ENCODE measurements around the gene TDRD9. TPM values are rescaled to one million over a fixed set of nuclear protein-coding genes. Genes with fewer than 3 reads are reported as not detected.

TDRD9 gene
- total and polyA plus RNA-seq, 2 of the 4 experiments (the other 2 are of a cell fraction), result 0.07 to 0.18 TPM

- TF ChIP-seq USF2 (IDR thresholded peaks at IDR 0.05; ENCODE audit: low read depth, low read length) (no peak), FOS (IDR thresholded peaks at IDR 0.05; ENCODE audit: low read depth, low read length) (no peak), RAD21 (IDR thresholded peaks at IDR 0.05; ENCODE audit: low read length) (no peak)
Measured at GRCh38 chr14:103898204-103898603, 30.1 kb upstream of the TDRD9 start (continued).

GRCh38 chr14:103898711-103899110, 29.5 kb upstream of the TDRD9 start:
- H3K9me1 ChIP-seq (ENCODE audit: insufficient read depth, low read length), result no peaks in the 10 kb centered on the region
- H3K4me3 ChIP-seq (ENCODE audit: insufficient read depth, low read depth, low read length), result no peak overlapping the region
- dilution Hi-C loops (cut with HindIII; ENCODE audit: low sequenced_read_pairs, unreplicated experiment), result no loop called here
- ATAC-seq (ENCODE audit: low read depth) (no peak), DNase-seq (no peak)
- no peak overlapping the region for H3K9ac ChIP-seq (ENCODE audit: low read depth, low read length)
- in situ Hi-C loops (cut with MboI; ENCODE audit: low sequenced_read_pairs), result no loop called here
- intact Hi-C loops (cut with micrococcal nuclease), result no loop called here
- H3K79me1 ChIP-seq (ENCODE audit: low read depth in 1 of 2, low read length in 2 of 2), result no peaks in the 10 kb centered on the region
- H4K8ac ChIP-seq (ENCODE audit: low read depth in 2 of 2, low read length in 2 of 2), result no peak overlapping the region
- no peak overlapping the region for H4K5ac ChIP-seq (ENCODE audit: low read depth, low read length)
- no peak overlapping the region for H2AK5ac ChIP-seq (ENCODE audit: low read depth, low read length)
- no TSS peak for BruUV-seq (replicated peaks)
- H2AFZ ChIP-seq (replicated peaks; ENCODE audit: low read length, poor library complexity), result no peak overlapping the region
- H3K4ac ChIP-seq (ENCODE audit: low read depth, low read length), result no peak overlapping the region
- no peaks in the 10 kb centered on the region for H3K4me1 ChIP-seq (ENCODE audit: control insufficient read depth, insufficient read depth, low read length)
- 0 out of 2 replicates have a peak, but pooled peaks cover 2% of the 10 kb centered on the region for H3K9me3 ChIP-seq (ENCODE audit: control insufficient read depth, insufficient read depth, low read length)
- no peak overlapping the region for H3K27ac ChIP-seq (ENCODE audit: insufficient read depth, low read length)
- no peak overlapping the region for H2BK20ac ChIP-seq (ENCODE audit: low read depth, low read length)
- no peak overlapping the region for H3K18ac ChIP-seq (ENCODE audit: low read depth, low read length)
- no peak overlapping the region for H4K91ac ChIP-seq (ENCODE audit: insufficient read depth, low read depth, low read length)
- H3K36me3 ChIP-seq (ENCODE audit: control insufficient read depth, insufficient read depth, low read length), result no peaks in the 10 kb centered on the region
- H2BK5ac ChIP-seq (ENCODE audit: low read depth, low read length, poor library complexity, severe bottlenecking), result no peak overlapping the region
- no peak overlapping the region for H3K4me2 ChIP-seq (ENCODE audit: low read depth, low read length)
- ChIA-PET CTCF (interaction anchor here (1.2 kb wide), 1 partner anchor 15 kb away, joined by 5 read pairs; no protein-coding TSS in a partner anchor), POLR2A (ENCODE audit: unreplicated experiment) (no interaction called here)
- no peak overlapping the region for H3K56ac ChIP-seq (ENCODE audit: extremely low read depth, insufficient read depth, low read length)
- peaks cover 2% of the 10 kb centered on the region for H3K27me3 ChIP-seq (ENCODE audit: control insufficient read depth, insufficient read depth, low read length)
- H2BK120ac ChIP-seq (ENCODE audit: low read depth, low read length), result no peak overlapping the region
- no peaks in the 10 kb centered on the region; the same call in 1 of the 2 replicates for H4K20me1 ChIP-seq (ENCODE audit: insufficient read depth, low read length)
- no CpG with 5 or more reads among the region's 9 CpGs for WGBS, 2 experiments (ENCODE audit: extremely low coverage in 2 of 2, insufficient read length in 1 of 2)
- H2BK15ac ChIP-seq (ENCODE audit: low read depth, low read length), result no peak overlapping the region
- no peak overlapping the region for H2AK9ac ChIP-seq (replicated peaks; ENCODE audit: low read depth, low read length, poor library complexity)
- no peak overlapping the region for H3K23ac ChIP-seq (ENCODE audit: low read depth, low read length)
- H3K14ac ChIP-seq (replicated peaks; ENCODE audit: low read depth, low read length), result no peak overlapping the region
- no peak for TF ChIP-seq ELK1 (IDR thresholded peaks at IDR 0.05; ENCODE audit: borderline replicate concordance, low read depth, low read length)
- no peak for TF ChIP-seq MAFK (IDR thresholded peaks at IDR 0.05; ENCODE audit: low read depth, low read length)
- no peak for TF ChIP-seq RAD21 (IDR thresholded peaks at IDR 0.05; ENCODE audit: low read length)
- no peak for TF ChIP-seq POLR2A (IDR thresholded peaks at IDR 0.05; ENCODE audit: low read depth, low read length)
- TF ChIP-seq NFE2L2 (IDR thresholded peaks at IDR 0.05; ENCODE audit: low read depth, low read length), result no peak
- TF ChIP-seq MXI1 (IDR thresholded peaks at IDR 0.05; ENCODE audit: borderline replicate concordance, low read depth, low read length), result no peak
- TF ChIP-seq CEBPB (IDR thresholded peaks at IDR 0.05; ENCODE audit: low read depth, low read length), result no peak
- no peak for TF ChIP-seq BHLHE40 (IDR thresholded peaks at IDR 0.05; ENCODE audit: low read depth, low read length)
- TF ChIP-seq CTCF (conservative IDR thresholded peaks at IDR 0.05; ENCODE audit: low read depth, low read length), result no peak
- TF ChIP-seq RCOR1 (IDR thresholded peaks at IDR 0.05; ENCODE audit: insufficient replicate concordance, low read length), result no peak
- no peak for TF ChIP-seq SMC3 (IDR thresholded peaks at IDR 0.05; ENCODE audit: low read depth, low read length)
- no peak for TF ChIP-seq FOS (IDR thresholded peaks at IDR 0.05; ENCODE audit: low read depth, low read length)
- no peak for TF ChIP-seq RFX5 (IDR thresholded peaks at IDR 0.05; ENCODE audit: low read depth, low read length)
- TF ChIP-seq CHD1 (IDR thresholded peaks at IDR 0.05; ENCODE audit: low read depth, low read length), result no peak

All from IMR-90 (cell line).